SK-N-SH (cell line): ENCODE measurements around the gene SNX12. TPM values are rescaled to one million over a fixed set of nuclear protein-coding genes. Genes with fewer than 3 reads are reported as not detected.

ENCODE experiments used
- CTCF ChIA-PET: fragments of 300-600, 350-600 bp; formaldehyde crosslinking; extraction: SDS; loops from one replicate; lab custom pipeline; 2021; lab: Yijun Ruan, JAX
- POLR2A ChIA-PET: fragments of 350-600 bp; sonication (Branson Sonifier 250); formaldehyde crosslinking; extraction: SDS; loops from one replicate; lab custom pipeline; 2020; ENCODE audit warnings: antibody characterized with exemption, inconsistent platforms; lab: Yijun Ruan, JAX
- DNase-seq: peaks from one replicate; pipeline ENCODE4 v3.0.0; 2012
- H2AFZ ChIP-seq: fragments of 200-600 bp; sonication (generic); 2 replicates; pipeline ENCODE4 v1.8.1; 2016; ENCODE audit warnings: antibody characterized with exemption, mild to moderate bottlenecking, low read depth
- H3F3A ChIP-seq: fragments of 200-600 bp; sonication (generic); replicated peaks from 2 replicates; pipeline ENCODE3; 2016; ENCODE audit warnings: antibody characterized with exemption, mild to moderate bottlenecking; ENCODE audit not compliant: insufficient read depth
- H3K27ac ChIP-seq, 2 experiments: fragments of 200-500 bp in 1 of 2; fragments of 200-600 bp in 1 of 2; sonication (Bioruptor generic) in 1 of 2; sonication (generic), shearing (Covaris generic) in 1 of 2; 2 replicates each; pipeline versions ENCODE4 v1.5.1 to v1.6.1; 2014 to 2016; ENCODE audit warnings: low read depth in 2 of 2, inconsistent platforms in 1 of 2, low read length in 1 of 2, mild to moderate bottlenecking in 1 of 2, mixed read lengths in 1 of 2
- H3K27me3 ChIP-seq: fragments of 200-600 bp; sonication (generic), shearing (Covaris generic); 2 replicates; pipeline ENCODE4 v1.6.1; 2016; ENCODE audit warnings: mixed run types; ENCODE audit not compliant: insufficient read depth
- H3K36me3 ChIP-seq, 2 experiments: fragments of 200-500 bp in 1 of 2; fragments of 200-600 bp in 1 of 2; sonication (Bioruptor generic) in 1 of 2; sonication (generic) in 1 of 2; replicated peaks in 1 of 2; 2 replicates each; pipeline versions ENCODE3 to v1.5.1; 2014 to 2016; ENCODE audit warnings: low read length in 1 of 2, mild to moderate bottlenecking in 1 of 2; ENCODE audit not compliant: insufficient read depth in 2 of 2, control insufficient read depth in 1 of 2
- H3K4me1 ChIP-seq, 2 experiments: fragments of 200-500 bp in 1 of 2; fragments of 200-600 bp in 1 of 2; sonication (Bioruptor generic) in 1 of 2; sonication (generic), shearing (Covaris generic) in 1 of 2; 2 replicates each; pipeline versions ENCODE4 v1.5.1 to v1.6.1; 2014 to 2016; ENCODE audit warnings: low read depth in 1 of 2, low read length in 1 of 2, mixed run types in 1 of 2; ENCODE audit not compliant: insufficient read depth in 2 of 2, control insufficient read depth in 1 of 2
- H3K4me2 ChIP-seq: fragments of 200-600 bp; sonication (generic), shearing (Covaris generic); 2 replicates; pipeline ENCODE4 v1.6.1; 2017; ENCODE audit warnings: mixed run types
- H3K4me3 ChIP-seq, 2 experiments: fragments of 200-500 bp in 1 of 2; fragments of 200-600 bp in 1 of 2; sonication (Bioruptor generic) in 1 of 2; sonication (generic), shearing (Covaris generic) in 1 of 2; 2 replicates each; pipeline versions ENCODE4 v1.5.1 to v1.8.1; 2014 to 2016; ENCODE audit warnings: low read depth in 2 of 2, inconsistent platforms in 1 of 2, low read length in 1 of 2, mild to moderate bottlenecking in 1 of 2, mixed read lengths in 1 of 2, moderate library complexity in 1 of 2
- H3K79me2 ChIP-seq: fragments of 200-600 bp; sonication (generic); 2 replicates; pipeline ENCODE4 v1.8.1; 2017; ENCODE audit warnings: mild to moderate bottlenecking; ENCODE audit not compliant: insufficient read depth
- H3K9ac ChIP-seq: fragments of 200-600 bp; sonication (generic); 2 replicates; pipeline ENCODE4 v1.6.1; 2017; ENCODE audit warnings: mixed run types
- H3K9me2 ChIP-seq: fragments of 200-600 bp; sonication (generic); 2 replicates; pipeline ENCODE4 v1.6.1; 2017; ENCODE audit warnings: mixed run types
- H3K9me3 ChIP-seq: fragments of 200-600 bp; sonication (generic); 2 replicates; pipeline ENCODE4 v1.6.1; 2017; ENCODE audit warnings: mixed run types, mild to moderate bottlenecking, moderate library complexity
- H4K20me1 ChIP-seq: fragments of 200-600 bp; sonication (generic); 2 replicates; pipeline ENCODE4 v1.6.1; 2017; ENCODE audit warnings: mild to moderate bottlenecking, mixed run types; ENCODE audit not compliant: insufficient read depth
- ELF1 ChIP-seq: IDR thresholded peaks from 2 replicates; pipeline ENCODE4 v1.4.0; 2012
- EP300 ChIP-seq, 2 experiments: IDR thresholded peaks; 2 replicates each; pipeline versions ENCODE4 v1.4.0 to v1.6.1; 2012; ENCODE audit warnings: borderline replicate concordance in 1 of 2, low read depth in 1 of 2, low read length in 1 of 2
- FOSL2 ChIP-seq: IDR thresholded peaks from 2 replicates; pipeline ENCODE4 v1.4.0; 2012; ENCODE audit warnings: low read depth, mild to moderate bottlenecking, moderate library complexity, borderline replicate concordance
- NFIC ChIP-seq: IDR thresholded peaks from 2 replicates; pipeline ENCODE4 v1.4.0; 2012; ENCODE audit warnings: borderline replicate concordance
- RAD21 ChIP-seq: IDR thresholded peaks from 2 replicates; pipeline ENCODE4 v1.6.1; 2012; ENCODE audit warnings: mild to moderate bottlenecking, low read length
- SMC3 ChIP-seq: IDR thresholded peaks from 2 replicates; pipeline ENCODE4 v1.6.1; 2012; ENCODE audit warnings: low read depth, low read length, improper control_type of control experiment
- TAF1 ChIP-seq: IDR thresholded peaks from 2 replicates; pipeline ENCODE4 v1.6.1; 2012; ENCODE audit warnings: low read depth, mild to moderate bottlenecking, low read length, moderate library complexity, borderline replicate concordance
- TEAD4 ChIP-seq: IDR thresholded peaks from 2 replicates; pipeline ENCODE4 v1.4.0; 2012; ENCODE audit warnings: mild to moderate bottlenecking, borderline replicate concordance; ENCODE audit not compliant: insufficient read depth
- ZBTB33 ChIP-seq: IDR thresholded peaks from 2 replicates; pipeline ENCODE4 v1.4.0; 2012; ENCODE audit warnings: low read depth, borderline replicate concordance
- WGBS: methylation state at CpG from one replicate; pipeline ENCODE4 v1.1.6; 2017; ENCODE audit warnings: low lambda C conversion rate; 5-methylcytosine and 5-hydroxymethylcytosine counted together
- polyA plus RNA-seq, 3 experiments: library from polyadenylated mRNA; depleted of rRNA; stranded (reverse); fragments of >200 nt; gene quantifications; 2 replicates each; pipeline ENCODE4 v1.2.3, GENCODE V29; 2012
- TF ChIP-seq, protein P1 (sequence below): fragments of 150-350 bp; IDR thresholded peaks from 2 replicates; pipeline ENCODE4 v1.6.1; 2017; ENCODE audit warnings: antibody characterized with exemption, low read length, low read depth, borderline replicate concordance
- TF ChIP-seq, protein P2 (sequence below): IDR thresholded peaks from 2 replicates; pipeline ENCODE4; 2012
- TF ChIP-seq, protein P3 (sequence below): IDR thresholded peaks from 2 replicates; pipeline ENCODE4 v1.4.0; 2012; ENCODE audit warnings: low read depth

Gene SNX12
- polyA plus RNA-seq, 1 of the 3 experiments (the other 2 are of a cell fraction), result 39.8 TPM

DNA sequence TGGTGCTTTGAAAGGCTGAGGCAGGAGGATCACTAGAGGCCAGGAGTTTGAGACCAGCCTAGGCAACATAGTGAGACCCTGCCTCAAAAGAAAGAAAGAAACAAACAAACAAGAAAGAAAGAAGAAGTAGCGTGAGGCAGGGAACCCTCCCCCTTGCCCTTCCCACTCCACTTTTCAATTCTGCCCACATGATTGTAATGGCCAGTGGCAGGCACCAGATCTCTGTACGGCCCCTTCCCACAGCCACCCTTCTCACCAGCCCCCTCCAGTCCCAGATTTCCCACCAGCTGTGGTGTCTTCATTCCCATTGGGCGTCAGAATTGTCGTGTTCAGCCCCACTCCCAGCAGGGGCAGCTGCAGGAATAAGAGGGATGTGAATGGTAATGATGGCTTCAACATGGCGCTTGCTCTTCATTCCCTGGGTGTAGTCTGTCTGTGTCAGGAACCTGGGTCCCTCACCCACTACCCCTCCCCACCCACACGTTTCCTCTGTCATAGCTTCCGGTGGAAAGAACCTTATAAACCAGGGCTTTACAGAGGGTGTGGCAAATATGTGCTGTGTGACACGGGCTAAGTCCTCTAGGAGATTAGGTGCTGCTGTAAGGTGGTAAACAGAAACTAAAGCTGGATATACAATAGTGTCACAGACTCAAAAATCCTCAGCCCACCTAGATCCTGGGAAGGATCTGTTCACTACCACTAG, 43.2 kb upstream of the SNX12 start, which contains the start of gene IL2RG:
Gene IL2RG, minus strand, starts transcription at position 437 of the 703 bp plus-strand sequence. Its CDS starts 38 bp downstream, at position 399.
- ChIA-PET CTCF (interaction anchor here (1.1 to 1.2 kb wide), 3 partner anchors 9 to 18 kb away, joined by 4 to 5 read pairs (median 4); no protein-coding TSS in a partner anchor), POLR2A (interaction anchor here (1.4 kb wide), 1 partner anchor 8 kb away, joined by 5 read pairs; no protein-coding TSS in a partner anchor)
- 51% methylated on average over 8 of the region's 8 CpGs for WGBS
- H3K4me3 ChIP-seq, result no peak within 1 kb of the TSS
- no peak within 1 kb of the TSS for H3K27ac ChIP-seq
- peaks cover 0 to 4% of the 10 kb centered on the region in 2 experiments; a peak in 1 of 4 replicates for H3K4me1 ChIP-seq
- H2AFZ ChIP-seq, result 0 out of 2 replicates have a peak within 1 kb of the TSS, but pooled peaks have one; percentile 35
- no peak for TF ChIP-seq RAD21
- no peak for TF ChIP-seq ELF1
- TF ChIP-seq NFIC, result no peak
- no peak for TF ChIP-seq EP300 (IDR thresholded peaks at IDR 0.05; ENCODE audit: borderline replicate concordance in 1 of 2, low read depth in 1 of 2, low read length in 1 of 2)
- TF ChIP-seq, protein P1, sequence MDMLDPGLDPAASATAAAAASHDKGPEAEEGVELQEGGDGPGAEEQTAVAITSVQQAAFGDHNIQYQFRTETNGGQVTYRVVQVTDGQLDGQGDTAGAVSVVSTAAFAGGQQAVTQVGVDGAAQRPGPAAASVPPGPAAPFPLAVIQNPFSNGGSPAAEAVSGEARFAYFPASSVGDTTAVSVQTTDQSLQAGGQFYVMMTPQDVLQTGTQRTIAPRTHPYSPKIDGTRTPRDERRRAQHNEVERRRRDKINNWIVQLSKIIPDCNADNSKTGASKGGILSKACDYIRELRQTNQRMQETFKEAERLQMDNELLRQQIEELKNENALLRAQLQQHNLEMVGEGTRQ, result no peak
- no peak for TF ChIP-seq FOSL2
- TF ChIP-seq TAF1, result no peak
- TF ChIP-seq SMC3, result no peak
- TF ChIP-seq, protein P2, sequence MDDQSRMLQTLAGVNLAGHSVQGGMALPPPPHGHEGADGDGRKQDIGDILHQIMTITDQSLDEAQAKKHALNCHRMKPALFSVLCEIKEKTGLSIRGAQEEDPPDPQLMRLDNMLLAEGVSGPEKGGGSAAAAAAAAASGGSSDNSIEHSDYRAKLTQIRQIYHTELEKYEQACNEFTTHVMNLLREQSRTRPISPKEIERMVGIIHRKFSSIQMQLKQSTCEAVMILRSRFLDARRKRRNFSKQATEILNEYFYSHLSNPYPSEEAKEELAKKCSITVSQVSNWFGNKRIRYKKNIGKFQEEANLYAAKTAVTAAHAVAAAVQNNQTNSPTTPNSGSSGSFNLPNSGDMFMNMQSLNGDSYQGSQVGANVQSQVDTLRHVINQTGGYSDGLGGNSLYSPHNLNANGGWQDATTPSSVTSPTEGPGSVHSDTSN, result no peak
- TF ChIP-seq ZBTB33, result no peak
- TF ChIP-seq, protein P3, sequence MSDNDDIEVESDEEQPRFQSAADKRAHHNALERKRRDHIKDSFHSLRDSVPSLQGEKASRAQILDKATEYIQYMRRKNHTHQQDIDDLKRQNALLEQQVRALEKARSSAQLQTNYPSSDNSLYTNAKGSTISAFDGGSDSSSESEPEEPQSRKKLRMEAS, result no peak
- no peak for TF ChIP-seq TEAD4
- no peaks in the 10 kb centered on the region for H3F3A ChIP-seq
- DNase-seq, result no peak
- no peak within 1 kb of the TSS for H3K4me2 ChIP-seq
- no peaks in the 10 kb centered on the region for H4K20me1 ChIP-seq
- H3K9ac ChIP-seq, result no peak within 1 kb of the TSS
- H3K79me2 ChIP-seq, result no peaks in the 10 kb centered on the region
- H3K36me3 ChIP-seq, result no peaks in the 10 kb centered on the region
- no peaks in the 10 kb centered on the region for H3K9me2 ChIP-seq
- no peaks in the 10 kb centered on the region; the same call in 1 of the 2 replicates for H3K27me3 ChIP-seq
- no peaks in the 10 kb centered on the region for H3K9me3 ChIP-seq
